OCI-LY7 (cell line): ENCODE results near the gene GPRIN3. TPM values are rescaled to one million over a fixed set of nuclear protein-coding genes. Genes with fewer than 3 reads are reported as not detected.

Experiments used
- BruUV-seq: library from RNA; stranded (reverse); fragments of 400-500 nt; replicated peaks from 2 replicates; lab custom pipeline; 2021; lab: Mats Ljungman, UMichigan
- CTCF ChIA-PET: fragments of 300-600 bp; sonication (Branson Sonifier 250); formaldehyde crosslinking; loops from one replicate; lab custom pipeline; 2022; ENCODE audit warnings: antibody characterized with exemption; ENCODE audit not compliant: unreplicated experiment; lab: Charles Lee
- POLR2A ChIA-PET: fragments of 300-600 bp; sonication (Branson Sonifier 250); formaldehyde crosslinking; loops from one replicate; lab custom pipeline; 2022; ENCODE audit warnings: antibody characterized with exemption; lab: Charles Lee
- DNase-seq: peaks from one replicate; pipeline ENCODE4 v3.0.0-alpha.2; 2015; ENCODE audit warnings: low spot score
- H2AFZ ChIP-seq: fragments of 200-600 bp; sonication (generic), shearing (Covaris generic); 2 replicates; pipeline ENCODE4 v1.6.1; 2014; ENCODE audit warnings: mild to moderate bottlenecking, antibody characterized with exemption, low read length, moderate library complexity
- H3K27ac ChIP-seq: fragments of 200-600 bp; sonication (generic); 2 replicates; pipeline ENCODE4 v1.5.1; 2014; ENCODE audit warnings: mixed run types, low read depth, mild to moderate bottlenecking, moderate library complexity, low read length, inconsistent platforms; ENCODE audit not compliant: poor library complexity, severe bottlenecking
- H3K36me3 ChIP-seq: fragments of 200-600 bp; sonication (generic); 2 replicates; pipeline ENCODE4 v1.6.1; 2014; ENCODE audit warnings: mild to moderate bottlenecking, antibody characterized with exemption, low read length, moderate library complexity, mixed read lengths; ENCODE audit not compliant: insufficient read depth
- H3K4me1 ChIP-seq: fragments of 200-600 bp; sonication (generic); 2 replicates; pipeline ENCODE4 v1.5.1; 2014; ENCODE audit warnings: mild to moderate bottlenecking, low read length; ENCODE audit not compliant: insufficient read depth, poor library complexity, severe bottlenecking
- H3K4me2 ChIP-seq: fragments of 200-600 bp; sonication (generic); 2 replicates; pipeline ENCODE4 v1.6.1; 2014; ENCODE audit warnings: mild to moderate bottlenecking, low read length
- H3K4me3 ChIP-seq: fragments of 200-600 bp; sonication (generic); 2 replicates; pipeline ENCODE4 v1.5.1; 2014; ENCODE audit warnings: mild to moderate bottlenecking, low read depth, low read length; ENCODE audit not compliant: poor library complexity, severe bottlenecking
- H3K79me2 ChIP-seq: fragments of 200-600 bp; sonication (generic); 2 replicates; pipeline ENCODE4 v1.6.1; 2016; ENCODE audit warnings: low read depth, mild to moderate bottlenecking, low read length, moderate library complexity, mixed read lengths; ENCODE audit not compliant: insufficient read depth
- H3K9me2 ChIP-seq: fragments of 200-600 bp; sonication (generic); 2 replicates; pipeline ENCODE4 v1.6.1; 2016; ENCODE audit warnings: mild to moderate bottlenecking, low read length, mixed read lengths; ENCODE audit not compliant: insufficient read depth
- H3K9me3 ChIP-seq: fragments of 200-600 bp; sonication (generic); 2 replicates; pipeline ENCODE4 v1.6.1; 2014; ENCODE audit warnings: mild to moderate bottlenecking, mixed run types, low read length, mixed read lengths
- H4K20me1 ChIP-seq: fragments of 200-600 bp; sonication (generic); 2 replicates; pipeline ENCODE4 v1.6.1; 2014; ENCODE audit warnings: mild to moderate bottlenecking, antibody characterized with exemption, low read length, moderate library complexity, mixed read lengths; ENCODE audit not compliant: insufficient read depth
- CTCF ChIP-seq: fragments of 200-600 bp; sonication (generic); conservative IDR thresholded peaks from 2 replicates; pipeline ENCODE4 v1.5.1; 2014; ENCODE audit warnings: mild to moderate bottlenecking, antibody characterized with exemption, low read length, moderate library complexity, mixed read lengths
- EZH2phosphoT487 ChIP-seq: fragments of 200-600 bp; sonication (generic); IDR thresholded peaks from 2 replicates; pipeline ENCODE4 v1.6.1; 2018; ENCODE audit warnings: low read depth, borderline replicate concordance, mild to moderate bottlenecking, mixed run types, antibody characterized with exemption, low read length, moderate library complexity, mixed read lengths
- intact Hi-C: fragments of 100-400 bp; cut with micrococcal nuclease; formaldehyde crosslinking; loops from one replicate; pipeline ENCODE4 v1.10.0; 2022; ENCODE audit not compliant: unreplicated experiment
- total RNA-seq, 2 experiments: library from RNA; depleted of rRNA in 1 of 2; stranded (reverse); fragments of >200 nt in 1 of 2; shearing (Covaris generic) in 1 of 2; gene quantifications; 2 replicates each; pipeline ENCODE4 v1.2.3, GENCODE V29; 2014 to 2022

GPRIN3 gene
- total RNA-seq, 2 experiments from 2014 or later = 4.6 to 9.3 TPM

- Histone ChIP-seq H3K36me3 (no peaks in the 10 kb centered on the region), H2AFZ (no peak overlapping the region), H3K4me3 (no peak overlapping the region), H3K4me2 (no peak overlapping the region), H3K9me3 (no peaks in the 10 kb centered on the region), H3K9me2 (no peaks in the 10 kb centered on the region), H3K79me2 (no peaks in the 10 kb centered on the region), H3K4me1 (no peaks in the 10 kb centered on the region), H3K27ac (no peak overlapping the region), H4K20me1 (no peaks in the 10 kb centered on the region)
- DNase-seq = no peak
- ChIA-PET POLR2A (no interaction called here), CTCF (no interaction called here)
- intact Hi-C loops = no loop called here
- TF ChIP-seq EZH2phosphoT487 = no peak
- no peak for TF ChIP-seq CTCF
- no TSS peak for BruUV-seq
Observed at GRCh38 chr4:89270792-89271191, 36.8 kb downstream of the GPRIN3 start.

DNA sequence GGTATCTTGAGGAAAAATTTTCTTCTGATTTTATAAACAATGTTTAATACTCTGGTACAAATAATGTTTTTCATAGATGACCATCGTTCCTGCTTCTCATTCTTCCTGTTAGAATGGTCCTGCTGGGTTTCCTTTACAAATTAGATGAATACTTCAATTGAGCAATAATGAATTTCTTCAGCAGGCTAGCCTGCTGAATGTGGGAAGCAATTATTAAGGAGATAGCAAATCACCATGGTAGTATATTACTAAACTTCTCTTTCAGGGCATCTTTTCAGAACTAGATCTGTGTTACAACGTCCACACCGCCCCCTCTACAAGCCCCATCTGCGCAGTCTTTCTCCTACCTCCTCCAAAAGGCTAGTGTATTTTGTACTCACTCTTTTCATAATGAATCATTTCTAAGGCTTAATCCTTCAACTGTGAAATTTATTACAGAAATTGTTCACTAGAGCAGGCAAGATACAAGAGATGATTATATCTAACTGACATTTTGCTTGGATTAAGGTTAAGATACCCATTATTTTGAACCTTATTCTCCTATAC is 38.4 kb downstream of the GPRIN3 start:
- CTCF ChIA-PET = no interaction called here
- Histone ChIP-seq H3K4me2 (no peak overlapping the region), H3K79me2 (no peaks in the 10 kb centered on the region), H3K27ac (no peak overlapping the region), H4K20me1 (no peaks in the 10 kb centered on the region), H3K4me1 (no peaks in the 10 kb centered on the region), H3K9me3 (no peaks in the 10 kb centered on the region), H3K36me3 (no peaks in the 10 kb centered on the region), H2AFZ (no peak overlapping the region), H3K4me3 (no peak overlapping the region), H3K9me2 (no peaks in the 10 kb centered on the region)
- no TSS peak for BruUV-seq
- POLR2A ChIA-PET = interaction anchor here (0.5 kb wide), 1 partner anchor 1420 kb away, joined by 3 read pairs; no protein-coding TSS in a partner anchor
- DNase-seq = no peak
- TF ChIP-seq EZH2phosphoT487 (no peak), CTCF (no peak)
- intact Hi-C loops = no loop called here

- ChIA-PET POLR2A (no interaction called here), CTCF (no interaction called here)
- Histone ChIP-seq H3K9me2 (no peaks in the 10 kb centered on the region), H3K9me3 (no peaks in the 10 kb centered on the region), H3K27ac (no peak overlapping the region), H3K79me2 (no peaks in the 10 kb centered on the region), H3K4me3 (no peak overlapping the region), H3K36me3 (no peaks in the 10 kb centered on the region), H3K4me2 (no peak overlapping the region), H4K20me1 (no peaks in the 10 kb centered on the region), H2AFZ (no peak overlapping the region), H3K4me1 (peaks cover under 1% of the 10 kb centered on the region)
- no TSS peak for BruUV-seq
- DNase-seq = no peak
- TF ChIP-seq CTCF (no peak), EZH2phosphoT487 (no peak)
- intact Hi-C loops = no loop called here
Observed at GRCh38 chr4:89268679-89269078, 38.9 kb downstream of the GPRIN3 start.
